ENCODE measurements around the gene SREBF1.

DNA sequence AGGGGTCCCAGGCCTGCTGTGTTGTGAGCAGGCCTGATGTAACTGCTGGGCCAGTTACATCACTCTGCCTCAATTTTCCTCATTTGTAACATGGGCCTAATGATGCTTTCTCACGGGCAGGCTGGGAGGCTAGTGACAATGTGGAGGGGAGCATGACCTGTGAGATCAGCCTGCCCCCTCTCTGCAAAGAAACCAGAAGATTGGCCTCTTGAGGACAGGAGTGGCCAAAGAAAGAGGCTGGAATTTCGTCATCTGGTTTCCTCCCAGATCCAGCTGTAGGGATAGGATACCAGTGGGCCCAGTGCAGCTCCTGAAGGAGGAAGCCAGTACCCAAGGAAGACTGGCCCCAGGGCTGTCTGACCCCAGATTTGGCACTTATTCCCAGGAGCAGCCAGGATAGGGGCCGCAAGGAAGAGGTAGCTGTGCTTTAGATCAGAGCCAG is 615 bp upstream of the SREBF1 start:
- TF ChIP-seq PHF8 (conservative IDR thresholded peaks at IDR 0.05; ENCODE audit: low read depth, low read length), result no peak
- no peak for TF ChIP-seq POLR2AphosphoS5 (IDR thresholded peaks at IDR 0.05; ENCODE audit: low read depth, low read length)
- no peak for TF ChIP-seq POLR2A (IDR thresholded peaks at IDR 0.05; ENCODE audit: control extremely low read depth in 1 of 2, low read depth in 2 of 2, low read length in 2 of 2)
- no peak for TF ChIP-seq CREB1 (IDR thresholded peaks at IDR 0.05)
- TF ChIP-seq ZNF274 (IDR thresholded peaks at IDR 0.05; ENCODE audit: borderline replicate concordance, extremely low read depth, low read length), result no peak
- TF ChIP-seq, protein P1, sequence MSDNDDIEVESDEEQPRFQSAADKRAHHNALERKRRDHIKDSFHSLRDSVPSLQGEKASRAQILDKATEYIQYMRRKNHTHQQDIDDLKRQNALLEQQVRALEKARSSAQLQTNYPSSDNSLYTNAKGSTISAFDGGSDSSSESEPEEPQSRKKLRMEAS (IDR thresholded peaks at IDR 0.05), result no peak
- TF ChIP-seq HDAC2 (IDR thresholded peaks at IDR 0.05; ENCODE audit: borderline replicate concordance in 1 of 2, low read depth in 2 of 2, low read length in 2 of 2), result no peak
- no peak for TF ChIP-seq EP300 (IDR thresholded peaks at IDR 0.05; ENCODE audit: borderline replicate concordance in 1 of 2, low read depth in 2 of 2, low read length in 2 of 2)
